HG03575 (cell line): Measurements from ENCODE around the gene DNAI2.

Experiments used
- ATAC-seq: cut with Tn5 transposase; IDR thresholded peaks from one replicate; pipeline ENCODE4 v1.9.1; 2021; ENCODE audit not compliant: unreplicated experiment, insufficient number of reproducible peaks, low FRiP score; ENCODE audit errors: extremely low read depth

DNAI2 gene

DNA sequence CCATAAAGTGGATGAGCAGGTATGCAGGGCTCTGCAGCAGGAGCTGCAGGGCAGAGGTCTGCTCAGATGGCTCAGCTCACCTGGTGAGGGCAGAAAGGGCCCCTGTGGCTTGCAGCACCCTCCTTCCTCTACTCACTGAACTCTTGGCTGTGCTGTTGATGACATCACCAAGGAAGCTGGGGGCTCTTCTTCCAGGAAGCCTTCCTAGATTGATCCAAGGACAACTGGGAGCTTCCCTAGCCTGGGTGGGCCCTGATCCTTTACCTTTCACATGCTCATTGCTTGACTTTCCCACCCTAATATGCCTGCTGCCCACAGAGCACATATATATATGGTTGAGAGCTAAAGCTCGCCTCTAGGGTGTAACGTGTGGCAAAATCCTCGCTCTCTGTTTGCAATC is 54.5 kb downstream of the DNAI2 start:
- ATAC-seq, result no peak

DNA sequence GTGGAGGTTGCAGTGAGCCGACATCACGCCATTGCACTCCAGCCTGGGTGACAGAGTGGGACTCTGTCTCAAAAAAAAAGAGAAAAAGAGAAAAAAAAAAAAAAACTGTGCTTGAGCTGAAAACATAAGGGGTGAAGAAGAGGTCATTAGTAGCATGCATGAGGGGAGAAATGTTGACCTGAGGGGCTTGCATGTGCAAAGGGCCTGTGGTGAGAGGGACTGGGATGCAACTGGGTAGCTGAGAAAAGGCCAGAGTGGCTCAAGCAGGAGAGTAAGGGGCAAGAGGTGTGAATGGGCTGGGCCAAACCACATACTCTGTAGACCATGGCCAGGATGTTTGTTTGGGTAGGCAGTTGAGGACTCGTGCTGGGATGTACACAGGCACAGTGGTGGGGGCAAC is 55.3 kb downstream of the DNAI2 start:
- ATAC-seq, result no peak

DNA sequence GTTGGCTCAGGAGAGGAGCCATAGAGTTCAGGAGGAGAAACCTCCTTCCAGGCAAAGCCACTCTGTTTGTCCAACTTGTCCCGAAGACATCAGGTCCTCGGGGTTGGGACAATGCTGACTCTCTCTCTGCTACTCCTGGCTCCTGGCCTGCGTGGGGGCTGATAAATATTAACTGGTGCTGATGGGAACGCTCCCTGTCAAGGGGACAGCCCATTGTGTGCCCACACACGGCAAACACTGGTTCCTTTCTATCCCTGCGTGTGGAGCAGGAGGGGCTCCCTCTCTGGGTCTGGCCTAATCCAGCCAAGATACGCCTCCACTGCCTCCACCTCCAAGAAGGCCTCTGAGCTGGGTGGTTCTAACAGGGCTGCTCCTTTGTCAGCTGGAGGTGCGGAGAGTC is 56.4 kb downstream of the DNAI2 start:
- no peak for ATAC-seq

DNA sequence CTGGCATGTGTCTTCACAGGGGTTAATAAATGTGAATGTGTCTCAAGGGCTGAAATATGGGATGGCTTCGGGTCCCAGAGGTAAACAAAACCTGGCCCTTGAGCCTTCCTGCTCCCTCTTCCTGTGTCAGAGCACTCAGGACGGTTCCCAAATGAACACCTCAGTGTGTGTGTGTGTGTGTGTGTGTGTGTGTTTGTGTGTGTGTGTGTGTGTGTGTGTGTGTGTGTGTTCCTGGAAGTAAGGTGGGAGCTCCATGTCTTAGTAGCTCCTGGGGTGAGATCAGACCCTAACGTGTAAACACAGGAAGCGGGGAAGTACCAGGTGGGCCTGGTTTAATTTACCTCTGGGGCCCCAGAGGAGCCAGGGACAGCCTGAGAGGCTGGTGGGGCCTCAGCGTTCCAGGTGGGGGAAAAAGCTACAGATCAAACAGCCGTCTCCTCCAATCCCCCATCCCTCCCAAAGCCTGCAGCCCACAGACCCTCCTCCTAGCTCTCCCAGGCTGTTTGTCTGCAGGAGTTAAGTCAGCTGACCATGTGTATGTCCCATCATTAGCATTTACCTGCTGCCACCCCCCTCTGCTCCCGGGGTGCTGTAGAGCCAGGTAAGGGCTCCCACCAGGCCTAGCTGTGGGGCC is 58.1 kb downstream of the DNAI2 start:
- no peak for ATAC-seq

DNA sequence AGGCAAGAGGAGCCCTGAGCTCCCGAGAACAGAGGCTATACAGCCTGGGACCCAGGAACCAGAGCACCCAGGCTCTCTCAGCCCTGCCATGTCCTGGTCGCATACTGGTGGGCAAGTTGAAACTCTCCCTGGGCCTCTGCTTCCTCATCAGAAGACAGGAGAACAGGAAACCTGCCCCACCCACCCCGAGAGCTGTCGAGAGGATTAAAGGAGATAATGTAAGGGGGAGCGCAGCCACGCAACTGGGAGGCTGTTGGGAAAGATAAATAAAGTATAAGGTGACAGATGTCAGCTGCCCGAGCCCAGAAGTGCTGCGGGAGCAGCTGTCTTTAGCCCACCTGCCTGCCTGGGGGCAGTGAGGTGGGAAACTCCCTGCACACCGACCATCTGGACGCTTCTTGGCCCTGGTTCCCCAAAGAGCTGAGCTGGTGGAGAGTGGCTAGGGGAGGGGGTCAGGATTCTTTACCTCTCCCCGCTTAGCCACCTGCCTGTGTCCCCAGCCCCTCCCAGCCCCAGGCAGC is 58.8 kb downstream of the DNAI2 start:
- no peak for ATAC-seq

GRCh38 chr17:74334393-74335039 is 60.5 kb downstream of the DNAI2 start:
- ATAC-seq, result no peak

DNA sequence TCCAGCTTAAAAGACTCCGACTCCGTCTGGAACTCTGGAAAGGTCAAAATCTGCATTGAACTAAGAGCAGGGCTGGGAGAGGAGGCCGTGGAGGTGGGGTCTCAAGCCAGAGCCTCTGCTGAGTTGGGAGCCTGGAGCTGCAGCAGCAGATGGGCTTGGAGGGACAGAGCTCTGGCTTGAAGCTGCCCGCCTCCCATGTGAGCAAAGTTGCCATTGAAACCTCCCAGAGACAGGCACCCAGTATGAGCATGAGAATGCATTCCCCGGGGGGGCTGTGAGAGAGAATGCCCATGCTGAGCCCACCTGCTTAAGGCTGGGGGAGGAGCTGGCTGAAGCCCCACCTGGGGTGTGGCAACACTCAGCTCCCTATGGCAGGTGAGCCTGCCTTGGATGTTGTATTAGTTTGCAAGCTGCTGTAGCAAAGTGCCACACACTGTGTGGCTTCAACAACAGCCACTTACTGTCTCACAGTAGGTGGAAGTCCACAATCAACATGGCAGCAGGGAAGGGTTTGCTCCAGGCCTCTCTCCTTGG is 61.6 kb downstream of the DNAI2 start:
- ATAC-seq, result no peak

GRCh38 chr17:74336307-74336706 is 62.3 kb downstream of the DNAI2 start:
- no peak for ATAC-seq

DNA sequence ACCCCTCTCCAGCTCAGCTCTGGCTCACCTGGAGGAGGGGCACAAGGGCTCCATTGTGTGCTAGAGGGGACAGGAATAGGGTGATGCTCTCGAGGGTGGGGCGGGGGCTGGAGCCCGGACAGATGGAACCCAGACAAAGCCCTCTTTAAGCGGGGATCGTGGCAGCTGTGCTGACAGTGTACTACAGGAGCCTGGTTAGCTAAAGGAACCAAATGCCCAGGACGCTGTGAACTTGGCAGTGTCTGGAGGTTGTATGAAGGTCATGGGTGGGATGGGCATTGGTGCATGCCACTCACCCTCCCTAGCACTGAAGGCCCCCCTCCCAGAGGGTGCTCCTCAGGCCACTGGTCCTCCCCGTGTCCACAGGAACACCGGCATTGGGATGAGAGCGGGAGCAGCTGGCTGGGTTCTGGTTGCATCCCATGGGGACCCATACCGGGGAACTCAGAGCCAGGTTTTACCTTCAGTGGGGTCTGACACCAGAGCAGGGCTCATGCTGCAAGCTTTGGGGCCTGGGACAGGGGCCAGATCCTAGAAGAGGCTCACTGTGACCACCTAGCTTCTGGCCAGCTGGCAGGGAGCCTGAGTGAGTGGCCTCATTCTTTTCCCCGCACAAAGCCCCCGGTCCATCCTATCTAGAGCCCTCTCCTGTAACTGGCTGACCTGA is 63.9 kb downstream of the DNAI2 start:
- ATAC-seq, result no peak

DNA sequence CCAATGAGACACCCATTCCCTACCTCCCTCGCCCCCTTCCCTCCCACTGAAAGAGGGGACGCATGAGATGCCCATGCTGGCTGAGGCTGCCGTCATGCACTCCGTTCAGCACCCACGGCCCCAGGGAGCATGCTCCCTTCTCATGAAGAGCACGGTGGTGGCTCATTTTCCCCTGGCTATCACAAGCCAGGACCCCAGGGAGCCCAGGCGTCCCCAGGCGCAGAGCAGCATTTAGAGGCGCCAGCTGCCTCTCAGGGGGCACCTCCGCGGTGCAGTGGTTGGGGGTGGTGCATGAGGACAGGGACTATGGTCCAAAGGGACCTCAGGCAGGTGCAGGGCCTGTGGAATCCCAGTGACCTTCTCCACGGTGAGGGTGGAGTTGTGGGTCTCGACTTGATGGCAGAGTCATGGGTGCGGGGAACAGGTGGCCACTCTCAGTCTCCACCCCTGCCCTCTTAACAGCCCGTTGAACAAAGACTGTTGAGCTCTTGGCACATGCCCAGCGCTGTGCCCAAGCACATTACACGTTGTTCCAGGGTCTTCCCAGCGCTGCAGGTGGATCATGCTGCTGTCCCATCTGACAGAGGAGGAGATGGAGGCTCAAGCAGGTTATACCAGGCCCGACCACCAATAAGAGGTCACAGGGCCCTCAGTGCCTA is 65.6 kb downstream of the DNAI2 start:
- no peak for ATAC-seq

- no peak for ATAC-seq
These were observed 66.5 kb downstream of the DNAI2 start for GRCh38 chr17:74340470-74341023.

GRCh38 chr17:74342224-74342623 is 68.2 kb downstream of the DNAI2 start:
- no peak for ATAC-seq

DNA sequence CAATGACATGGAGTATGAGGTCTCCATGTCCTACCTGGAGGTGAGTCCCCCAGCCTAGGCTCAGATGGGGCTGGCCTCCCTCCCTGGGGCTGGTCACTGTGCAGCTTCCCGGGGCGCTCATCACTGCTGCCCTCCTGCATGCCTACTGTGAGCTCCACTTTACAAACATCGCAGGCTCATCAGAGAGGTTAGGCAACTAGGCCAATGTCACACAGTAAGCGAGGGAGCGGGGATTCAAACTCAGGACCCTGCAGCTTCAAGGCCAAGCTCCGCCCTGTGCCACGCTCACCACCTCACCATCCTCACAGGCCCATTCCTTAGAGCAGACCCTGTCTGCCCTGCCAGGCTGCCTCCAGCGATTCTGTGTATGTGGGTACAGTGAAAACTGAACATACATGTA is 69.1 kb downstream of the DNAI2 start:
- ATAC-seq, result no peak

DNA sequence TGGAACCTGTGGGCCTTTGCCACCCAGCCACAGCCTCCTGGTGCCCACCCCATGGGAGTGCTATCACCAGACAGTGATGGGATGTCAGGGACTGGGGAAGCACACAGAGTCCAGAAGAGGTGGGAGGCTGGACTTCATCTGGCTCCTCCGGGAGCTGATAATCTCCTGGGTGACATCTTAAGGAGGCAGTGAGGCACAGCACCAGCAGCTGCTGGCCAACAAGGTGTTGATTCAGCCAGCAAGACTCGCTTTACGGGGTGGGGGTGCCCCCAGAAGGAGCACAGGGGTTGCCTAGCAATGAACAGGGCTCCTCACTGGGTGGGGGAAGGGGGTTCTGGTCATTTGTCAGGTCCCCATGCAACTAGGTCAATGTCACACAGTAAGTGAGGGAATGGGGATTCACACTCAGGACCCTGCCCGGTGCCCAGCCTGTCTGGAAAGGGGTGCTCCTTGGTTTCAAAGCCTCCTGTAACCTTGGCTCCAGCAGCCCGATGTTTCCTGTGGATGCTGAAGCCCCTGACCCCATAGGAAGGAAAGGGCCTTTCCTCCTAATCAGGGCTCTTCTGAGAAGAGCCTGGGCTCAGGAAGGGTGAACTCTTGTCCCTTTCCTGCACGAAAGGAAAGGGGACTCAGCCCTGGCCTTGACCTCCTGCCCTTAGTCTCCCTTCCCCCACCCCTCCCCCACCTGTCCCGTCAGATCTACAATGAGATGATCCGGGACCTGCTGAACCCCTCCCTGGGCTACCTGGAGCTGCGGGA is 69.7 kb downstream of the DNAI2 start:
- no peak for ATAC-seq

DNA sequence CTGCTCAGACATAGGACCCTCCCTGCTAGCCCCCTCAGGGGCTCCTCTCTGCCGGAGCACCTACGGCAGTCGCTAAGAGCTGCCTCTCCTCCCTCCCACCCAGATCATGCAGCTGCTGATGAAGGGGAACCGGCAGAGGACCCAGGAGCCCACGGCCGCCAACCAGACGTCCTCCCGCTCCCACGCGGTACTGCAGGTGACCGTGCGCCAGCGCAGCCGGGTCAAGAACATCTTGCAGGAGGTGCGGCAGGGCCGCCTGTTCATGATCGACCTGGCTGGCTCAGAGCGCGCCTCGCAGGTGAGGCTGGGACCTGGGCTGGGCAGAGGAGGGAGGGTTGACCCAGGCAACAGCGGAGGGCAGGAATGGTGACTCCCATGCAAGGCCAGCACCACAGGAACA is 70.6 kb downstream of the DNAI2 start:
- ATAC-seq, result no peak

- no peak for ATAC-seq
These were observed 71.6 kb downstream of the DNAI2 start for GRCh38 chr17:74345433-74346241.

- no peak for ATAC-seq
These were observed 73.6 kb downstream of the DNAI2 start for GRCh38 chr17:74347646-74348045.

- ATAC-seq, result no peak
These were observed 75.1 kb downstream of the DNAI2 start for GRCh38 chr17:74349120-74349519.
